Caki2 (cell line): ENCODE measurements around the gene ACBD6. TPM values are rescaled to one million over a fixed set of nuclear protein-coding genes. Genes with fewer than 3 reads are reported as not detected.
"Not testable (repeated sequence)": the region's sequence is repeated elsewhere in the genome, so short reads cannot be mapped to it uniquely, and the experiment has no call there.

Source experiments
- DNase-seq: peaks from one replicate; pipeline ENCODE4 v3.0.0-alpha.2; 2015; ENCODE audit warnings: low read depth
- in situ Hi-C: cut with HindIII; loops from 2 replicates; pipeline ENCODE4 v1.10.0; 2016; ENCODE audit warnings: low sequenced_read_pairs, low pct_unique_long_range_greater_than_20kb, mixed read lengths
- total RNA-seq: library from RNA; depleted of rRNA; stranded (reverse); fragments of >200 nt; shearing (Covaris generic); gene quantifications from 2 replicates; pipeline ENCODE4 v1.2.3, GENCODE V29; 2014; ENCODE audit warnings: low replicate concordance

The ACBD6 gene
- total RNA-seq, 1 experiment from 2014 or later: 44.2 TPM

- in situ Hi-C loops: loop anchor here (10.0 to 25.0 kb wide), 2 partner anchors 358 to 641 kb away; no protein-coding TSS in a partner anchor
- DNase-seq: no peak
These were observed 1.8 kb upstream of the ACBD6 start for GRCh38 chr1:180504186-180504585.

GRCh38 chr1:180503280-180503862, 994 bp upstream of the ACBD6 start:
- in situ Hi-C loops: loop anchor here (10.0 to 25.0 kb wide), 2 partner anchors 359 to 641 kb away; no protein-coding TSS in a partner anchor

GRCh38 chr1:180501865-180502360, 464 bp downstream of the ACBD6 start:
- DNase-seq: no peak
- in situ Hi-C loops: loop anchor here (10.0 to 25.0 kb wide), 2 partner anchors 360 to 643 kb away; no protein-coding TSS in a partner anchor

More at GRCh38 chr1:180503280-180503862, 994 bp upstream of the ACBD6 start:
- DNase-seq: no peak

GRCh38 chr1:180500689-180501088, 1.7 kb downstream of the ACBD6 start:
- in situ Hi-C loops: loop anchor here (10.0 to 25.0 kb wide), 2 partner anchors 362 to 644 kb away; no protein-coding TSS in a partner anchor
- DNase-seq: no peak

- no peak for DNase-seq
- in situ Hi-C loops: no loop called here
These were observed 3.8 kb downstream of the ACBD6 start for GRCh38 chr1:180498594-180498993.

- DNase-seq: no peak
- in situ Hi-C loops: no loop called here
These were observed 4.6 kb downstream of the ACBD6 start for GRCh38 chr1:180497826-180498225.

- DNase-seq: no peak
- in situ Hi-C loops: no loop called here
These were observed 8.0 kb downstream of the ACBD6 start for GRCh38 chr1:180494370-180494769.

GRCh38 chr1:180489976-180490375, 12.4 kb downstream of the ACBD6 start:
- in situ Hi-C loops: no loop called here

GRCh38 chr1:180489313-180489712, 13.1 kb downstream of the ACBD6 start:
- in situ Hi-C loops: no loop called here
- DNase-seq: no peak

More at GRCh38 chr1:180489976-180490375, 12.4 kb downstream of the ACBD6 start:
- no peak for DNase-seq

GRCh38 chr1:180488661-180489060, 13.7 kb downstream of the ACBD6 start:
- DNase-seq: no peak
- in situ Hi-C loops: no loop called here

GRCh38 chr1:180486092-180486491, 16.3 kb downstream of the ACBD6 start:
- in situ Hi-C loops: no loop called here
- DNase-seq: no peak

- no peak for DNase-seq
- in situ Hi-C loops: no loop called here
These were observed 17.9 kb downstream of the ACBD6 start for GRCh38 chr1:180484490-180484889.

- in situ Hi-C loops: no loop called here
- peak; percentile 41 for DNase-seq
These were observed 19.7 kb downstream of the ACBD6 start for GRCh38 chr1:180482425-180483275.

- in situ Hi-C loops: no loop called here
- DNase-seq: no peak
These were observed 32.3 kb downstream of the ACBD6 start for GRCh38 chr1:180470031-180470430.

- in situ Hi-C loops: no loop called here
- no peak for DNase-seq
These were observed 34.1 kb downstream of the ACBD6 start for GRCh38 chr1:180468311-180468710.

- in situ Hi-C loops: no loop called here
- DNase-seq: no peak
These were observed 40.3 kb downstream of the ACBD6 start for GRCh38 chr1:180462102-180462501.

GRCh38 chr1:180461682-180462081, 40.7 kb downstream of the ACBD6 start:
- DNase-seq, in situ Hi-C loops: not testable (repeated sequence)

GRCh38 chr1:180458807-180459206, 43.6 kb downstream of the ACBD6 start:
- DNase-seq: no peak
- in situ Hi-C loops: no loop called here

- in situ Hi-C loops: no loop called here
- DNase-seq: no peak
These were observed 46.2 kb downstream of the ACBD6 start for GRCh38 chr1:180456191-180456590.
